ENCODE data around the gene A2ML1.
"Not testable (repeated sequence)": the region's sequence is repeated elsewhere in the genome, so short reads cannot be mapped to it uniquely, and the experiment has no call there.

Gene A2ML1

DNA sequence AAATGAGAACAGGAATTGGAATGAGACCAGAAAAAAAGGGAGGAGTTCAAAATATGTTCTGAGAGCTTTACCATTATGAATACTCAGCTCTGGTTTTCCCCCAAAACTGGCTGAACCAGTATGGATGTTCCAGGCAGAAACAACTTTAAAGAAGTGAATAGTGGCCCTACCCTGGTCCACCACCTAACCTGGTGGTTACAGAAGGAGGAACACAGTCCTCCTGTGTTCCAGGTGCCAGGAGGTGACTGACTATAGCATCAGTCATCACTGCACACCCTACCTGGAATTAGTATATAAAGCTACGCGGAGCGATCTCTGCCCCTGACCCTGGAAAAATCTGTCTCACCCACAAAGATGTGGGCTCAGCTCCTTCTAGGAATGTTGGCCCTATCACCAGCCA is at the start of gene A2ML1:
Gene A2ML1 (plus strand): TSS at position 324 of the 400 bp plus-strand sequence. CDS start 31 bp downstream, at position 355.
- DNase-seq (ENCODE audit: low read depth in 1 of 2, low spot score in 1 of 2), result no peak

- no peak for DNase-seq (ENCODE audit: low read depth in 1 of 2, low spot score in 1 of 2)
Measured at GRCh38 chr12:8773461-8773860, 49.0 kb upstream of the A2ML1 start.

- DNase-seq (ENCODE audit: low read depth in 1 of 2, low spot score in 1 of 2), result no peak
Measured at GRCh38 chr12:8779281-8779680, 43.1 kb upstream of the A2ML1 start.

DNA sequence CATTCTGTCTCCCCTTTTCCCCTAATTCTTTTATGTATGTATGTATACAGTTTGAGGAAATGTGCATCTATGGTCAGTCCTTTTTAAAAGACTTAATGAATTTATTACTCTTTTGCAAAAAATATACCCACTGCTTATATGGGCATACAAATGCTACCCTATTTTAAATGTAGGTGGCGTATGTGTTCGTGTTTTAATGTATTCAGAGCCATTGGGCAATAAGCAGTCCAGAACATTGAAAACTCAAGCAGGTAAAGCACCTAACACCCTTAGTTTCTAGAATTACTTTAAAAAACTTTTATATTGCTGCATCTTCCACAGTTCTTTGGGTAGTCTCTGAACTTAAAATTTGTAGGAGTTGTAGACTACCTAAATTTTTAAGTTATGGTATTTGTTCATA is 42.6 kb upstream of the A2ML1 start:
- DNase-seq (ENCODE audit: low read depth in 1 of 2, low spot score in 1 of 2), result no peak

DNA sequence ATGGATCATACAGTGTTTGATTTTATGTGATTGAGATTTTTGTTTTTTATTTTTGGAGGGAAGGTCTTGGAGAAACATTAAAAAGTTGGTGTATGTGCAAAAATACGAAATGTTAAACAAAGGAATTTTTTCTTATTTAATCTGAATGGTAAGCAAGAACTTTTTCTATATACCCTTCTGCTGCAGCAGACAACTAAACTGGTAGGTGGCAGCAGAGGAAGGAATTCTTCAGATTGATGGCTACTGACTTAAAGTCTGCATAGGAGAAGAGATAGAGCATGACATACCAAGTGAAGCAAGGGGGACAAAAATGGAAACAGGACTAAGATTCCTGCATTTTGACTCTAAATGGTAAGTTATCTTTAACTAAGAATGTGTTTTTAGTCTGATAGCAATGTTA is 42.0 kb upstream of the A2ML1 start:
- no peak for DNase-seq (ENCODE audit: low read depth in 1 of 2, low spot score in 1 of 2)

DNA sequence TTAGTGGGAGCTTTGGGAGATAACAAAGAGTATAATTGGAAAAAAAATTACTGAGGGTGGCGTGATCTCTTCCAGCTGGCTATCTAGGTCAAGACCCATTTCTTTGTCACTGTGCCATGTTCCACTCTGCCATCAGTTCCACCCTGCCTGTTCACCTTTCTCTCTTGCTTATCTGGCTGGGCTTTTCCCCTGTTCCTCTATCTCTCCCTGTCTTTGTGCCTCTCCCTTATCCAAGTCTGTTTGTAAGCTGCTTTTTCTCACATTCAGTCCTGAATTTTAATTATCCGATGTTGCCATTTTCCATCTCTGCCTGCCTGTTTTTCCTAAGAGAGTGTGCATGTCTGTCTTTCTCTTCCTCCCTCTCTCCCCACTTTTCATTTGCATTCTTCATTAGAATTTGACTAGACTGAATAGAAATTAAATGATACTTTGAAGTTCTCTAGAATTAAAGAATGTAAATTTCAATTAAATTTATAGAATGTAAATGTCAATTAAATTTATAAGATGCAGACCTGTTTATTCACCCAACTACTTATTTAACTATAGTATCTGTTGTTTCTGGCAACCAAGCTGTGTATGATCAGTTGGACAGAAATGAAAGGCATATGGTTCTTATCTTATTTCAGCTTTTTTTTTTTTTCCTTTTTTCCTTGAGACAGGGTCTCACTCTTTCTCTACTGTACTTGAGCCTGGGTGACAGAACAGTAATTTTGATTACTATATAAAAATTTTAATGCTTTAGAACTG is 40.9 kb upstream of the A2ML1 start:
- no peak for DNase-seq (ENCODE audit: low read depth in 1 of 2, low spot score in 1 of 2)

GRCh38 chr12:8784290-8784888 is 38.0 kb upstream of the A2ML1 start:
- no peak for DNase-seq (ENCODE audit: low read depth in 1 of 2, low spot score in 1 of 2)

- DNase-seq (ENCODE audit: low read depth in 1 of 2, low spot score in 1 of 2), result no peak
Measured at GRCh38 chr12:8785499-8785898, 36.9 kb upstream of the A2ML1 start.

DNA sequence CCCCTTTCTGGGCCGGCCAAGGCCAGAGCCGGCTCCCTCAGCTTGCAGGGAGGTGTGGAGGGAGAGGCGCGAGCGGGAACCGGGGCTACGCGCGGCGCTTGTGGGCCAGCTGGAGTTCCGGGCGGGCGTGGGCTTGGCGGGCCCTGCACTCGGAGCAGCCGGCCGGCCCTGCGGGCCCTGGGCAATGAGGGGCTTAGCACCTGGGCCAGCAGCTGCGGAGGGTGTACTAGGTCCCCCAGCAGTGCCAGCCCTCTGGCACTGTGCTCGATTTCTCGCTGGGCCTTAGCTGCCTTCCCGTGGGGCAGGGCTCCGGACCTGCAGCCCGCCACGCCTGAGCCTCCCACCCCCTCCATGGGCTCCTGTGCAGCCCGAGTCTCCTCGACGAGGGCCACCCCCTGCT is 35.2 kb upstream of the A2ML1 start:
- DNase-seq (ENCODE audit: low read depth in 1 of 2, low spot score in 1 of 2), result not testable (repeated sequence)

DNA sequence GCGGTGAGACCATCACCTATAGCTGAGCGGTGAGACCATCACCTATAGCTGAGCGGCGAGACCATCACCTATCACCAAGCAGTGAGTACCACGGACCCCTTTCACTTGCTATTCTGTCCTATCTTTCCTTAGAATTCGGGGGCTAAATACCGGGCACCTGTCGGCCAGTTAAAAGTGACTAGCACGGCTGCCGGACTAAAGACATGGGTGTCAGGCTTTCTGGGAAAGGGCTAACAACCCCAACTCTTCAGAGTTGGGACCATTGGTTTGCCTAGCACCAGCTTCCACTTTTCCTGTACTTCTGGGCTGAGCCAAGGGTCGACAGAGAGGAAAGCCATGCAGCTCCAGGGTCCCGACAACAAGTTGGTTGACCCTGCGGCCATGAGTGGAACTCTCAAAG is 33.7 kb upstream of the A2ML1 start:
- not testable (repeated sequence) for DNase-seq (ENCODE audit: low read depth in 1 of 2, low spot score in 1 of 2)

DNA sequence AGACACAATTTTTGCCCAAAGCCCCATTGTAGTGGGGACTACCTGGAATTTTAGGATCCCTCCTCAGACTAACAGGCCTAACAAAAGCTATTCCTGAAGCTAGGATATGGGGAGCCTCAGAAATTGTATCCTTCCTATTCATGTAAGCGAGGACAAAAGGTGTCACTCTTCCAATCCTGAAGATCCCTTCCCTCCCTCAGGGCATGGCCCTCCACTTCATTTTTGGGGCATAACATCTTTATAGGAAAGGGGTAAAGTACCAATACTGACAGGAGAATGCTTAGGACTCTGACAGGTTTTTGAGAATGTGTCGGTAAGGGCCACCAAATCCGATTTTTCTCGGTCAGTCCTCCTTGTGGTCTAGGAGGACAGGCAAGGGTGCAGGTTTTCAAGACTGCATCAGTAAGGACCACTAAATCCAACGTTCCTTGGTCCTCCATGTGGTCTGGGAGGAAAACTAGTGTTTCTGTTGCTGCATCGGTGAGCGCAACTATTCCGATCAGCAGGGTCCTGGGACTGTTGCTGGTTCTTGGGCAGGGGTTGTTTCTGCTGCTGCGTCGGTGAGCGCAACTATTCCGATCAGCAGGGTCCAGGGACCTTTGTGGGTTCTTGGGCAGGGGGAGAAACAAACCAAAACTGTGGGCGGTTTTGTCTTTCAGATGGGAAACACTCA is 32.9 kb upstream of the A2ML1 start:
- DNase-seq (ENCODE audit: low read depth in 1 of 2, low spot score in 1 of 2), result not testable (repeated sequence)

- not testable (repeated sequence) for DNase-seq (ENCODE audit: low read depth in 1 of 2, low spot score in 1 of 2)
Measured at GRCh38 chr12:8793226-8793625, 29.2 kb upstream of the A2ML1 start.

DNA sequence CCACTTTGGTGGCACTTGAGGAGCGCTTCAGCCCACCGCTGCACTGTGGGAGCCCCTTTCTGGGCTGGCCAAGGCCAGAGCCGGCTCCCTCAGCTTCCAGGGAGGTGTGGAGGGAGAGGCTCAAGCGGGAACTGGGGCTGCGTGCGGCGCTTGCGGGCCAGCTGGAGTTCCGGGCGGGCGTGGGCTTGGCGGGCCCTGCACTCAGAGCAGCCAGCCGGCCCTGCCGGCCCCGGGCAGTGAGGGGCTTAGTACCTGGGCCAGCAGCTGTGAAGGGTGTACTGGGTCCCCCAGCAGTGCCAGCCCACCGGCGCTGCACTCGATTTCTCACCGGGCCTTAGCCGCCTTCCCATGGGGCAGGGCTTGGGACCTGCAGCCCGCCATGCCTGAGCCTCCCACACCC is 27.8 kb upstream of the A2ML1 start:
- DNase-seq (ENCODE audit: low read depth in 1 of 2, low spot score in 1 of 2), result not testable (repeated sequence)

GRCh38 chr12:8796831-8797626 is 25.4 kb upstream of the A2ML1 start:
- no peak for DNase-seq (ENCODE audit: low read depth in 1 of 2, low spot score in 1 of 2)

- DNase-seq (ENCODE audit: low read depth in 1 of 2, low spot score in 1 of 2), result not testable (repeated sequence)
Measured at GRCh38 chr12:8801213-8801612, 21.2 kb upstream of the A2ML1 start.

DNA sequence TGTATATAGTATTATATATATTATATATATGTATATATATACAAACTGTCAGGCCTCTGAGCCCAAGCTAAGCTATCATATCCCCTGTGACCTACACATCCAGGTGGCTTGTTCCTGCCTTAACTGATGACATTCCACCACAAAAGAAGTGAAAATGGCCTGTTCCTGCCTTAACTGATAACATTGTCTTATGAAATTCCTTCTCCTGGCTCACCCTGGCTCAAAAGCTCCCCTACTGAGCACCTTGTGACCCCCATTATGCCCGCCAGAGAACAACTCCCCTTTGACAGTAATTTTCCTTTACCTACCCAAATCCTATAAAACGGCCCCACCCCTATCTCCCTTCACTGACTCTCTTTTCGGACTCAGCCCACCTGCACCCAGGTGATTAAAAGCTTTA is 17.6 kb upstream of the A2ML1 start:
- not testable (repeated sequence) for DNase-seq (ENCODE audit: low read depth in 1 of 2, low spot score in 1 of 2)

DNA sequence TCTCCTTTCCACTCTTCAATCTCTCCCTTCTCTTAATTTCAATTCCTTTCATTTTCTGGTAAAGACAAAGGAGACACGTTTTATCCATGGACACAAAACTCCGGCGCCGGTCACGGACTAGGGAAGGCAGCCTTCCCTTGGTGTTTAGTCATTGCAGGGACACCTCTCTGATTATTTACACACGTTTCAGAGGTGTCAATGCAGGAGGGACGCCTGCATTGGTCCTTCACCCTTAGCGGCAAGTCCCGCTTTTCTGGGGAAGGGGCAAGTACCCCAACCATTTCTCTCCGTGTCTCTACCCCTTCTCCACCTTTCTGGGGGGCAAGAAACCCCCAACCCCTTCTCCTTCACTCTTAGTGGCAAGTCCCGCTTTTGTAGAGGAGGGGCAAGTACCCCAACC is 16.9 kb upstream of the A2ML1 start:
- not testable (repeated sequence) for DNase-seq (ENCODE audit: low read depth in 1 of 2, low spot score in 1 of 2)

GRCh38 chr12:8807084-8807483 is 15.3 kb upstream of the A2ML1 start:
- not testable (repeated sequence) for DNase-seq (ENCODE audit: low read depth in 1 of 2, low spot score in 1 of 2)

GRCh38 chr12:8810112-8810511 is 12.3 kb upstream of the A2ML1 start:
- not testable (repeated sequence) for DNase-seq (ENCODE audit: low read depth in 1 of 2, low spot score in 1 of 2)

- DNase-seq (ENCODE audit: low read depth in 1 of 2, low spot score in 1 of 2), result no peak
Measured at GRCh38 chr12:8813572-8814357, 8.7 kb upstream of the A2ML1 start.

All from activated T-helper 1 cell treated with anti-CD3 and anti-CD28 coated beads, Interleukin-2, amount 50 U/mL, for 16 hours (primary cell).